ENCODE results near the gene PLCB1.

The PLCB1 gene

GRCh38 chr20:8296536-8296935 is 164.5 kb downstream of the PLCB1 start:
- DNase-seq (ENCODE audit: low read depth in 2 of 2, low spot score in 1 of 2): no peak

- no peak for DNase-seq (ENCODE audit: low read depth in 2 of 2, low spot score in 1 of 2)
Observed at GRCh38 chr20:8298426-8299043, 166.5 kb downstream of the PLCB1 start.

DNA sequence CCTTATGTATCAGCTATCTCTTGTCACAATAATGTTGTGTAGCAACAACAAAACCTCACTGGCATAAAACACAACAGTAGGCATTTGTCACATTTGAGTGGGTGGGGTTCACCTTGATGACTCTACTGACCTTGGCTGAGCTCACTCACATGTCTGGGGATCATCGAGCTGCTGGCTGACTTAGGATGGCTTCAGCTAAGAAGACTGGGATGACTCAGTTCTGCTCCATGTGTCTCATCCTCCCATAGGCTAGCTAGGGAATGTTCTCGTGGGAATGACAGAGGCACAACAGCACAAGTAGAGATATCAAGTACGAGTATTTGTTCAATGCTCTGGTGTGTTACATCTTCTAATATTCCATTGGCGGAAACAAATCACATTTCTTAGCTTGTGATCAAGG is 167.9 kb downstream of the PLCB1 start:
- DNase-seq (ENCODE audit: low read depth in 2 of 2, low spot score in 1 of 2): no peak

DNA sequence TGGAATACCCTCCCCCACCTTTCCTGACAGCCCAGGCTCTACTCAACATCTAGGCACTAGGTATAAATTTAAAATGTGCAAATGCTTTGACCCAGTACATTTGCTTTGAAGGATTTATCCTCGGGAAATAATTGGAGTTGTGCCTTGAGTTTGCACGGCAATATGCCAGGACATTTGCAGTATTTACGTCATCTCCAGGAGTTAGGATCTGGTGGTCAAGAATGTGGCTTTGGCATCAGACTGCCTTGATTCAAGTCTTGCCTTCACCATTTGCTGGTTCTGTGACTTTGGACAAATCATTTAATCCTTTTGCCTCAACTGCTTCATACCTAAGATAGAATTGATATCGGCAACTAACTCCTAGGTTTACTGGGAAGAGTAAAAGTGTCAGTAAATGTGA is 169.6 kb downstream of the PLCB1 start:
- DNase-seq (ENCODE audit: low read depth in 2 of 2, low spot score in 1 of 2): no peak

GRCh38 chr20:8303651-8304050 is 171.6 kb downstream of the PLCB1 start:
- no peak for DNase-seq (ENCODE audit: low read depth in 2 of 2, low spot score in 1 of 2)

GRCh38 chr20:8304124-8304816 is 172.2 kb downstream of the PLCB1 start:
- no peak for DNase-seq (ENCODE audit: low read depth in 2 of 2, low spot score in 1 of 2)

DNA sequence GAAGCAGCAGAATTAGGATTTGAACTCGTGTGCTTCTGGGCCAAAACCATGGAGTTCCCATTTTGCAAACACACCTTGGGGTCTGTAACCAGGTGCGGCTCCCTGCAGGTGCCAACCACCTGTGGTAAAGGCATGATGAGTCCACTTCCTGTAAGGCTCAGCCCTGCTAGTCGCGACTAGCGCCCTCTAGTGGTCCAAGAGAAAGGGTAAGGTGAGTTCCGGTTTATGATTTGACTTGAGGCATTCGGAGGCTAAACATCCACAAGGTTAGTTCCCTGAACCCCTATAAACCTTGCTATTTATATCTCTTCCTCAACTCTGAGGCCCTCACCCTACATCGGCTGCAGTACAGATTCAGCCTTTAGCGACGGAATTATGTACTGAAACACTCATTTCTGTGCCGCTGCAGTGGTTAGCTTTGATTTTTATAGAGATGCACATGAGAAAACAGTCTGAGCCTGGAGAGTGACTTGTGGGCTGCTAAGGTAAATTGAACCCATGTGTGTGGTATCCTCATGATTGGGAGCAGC is 173.4 kb downstream of the PLCB1 start:
- peak; percentile 27 to 38 for DNase-seq (ENCODE audit: low read depth in 2 of 2, low spot score in 1 of 2)

DNA sequence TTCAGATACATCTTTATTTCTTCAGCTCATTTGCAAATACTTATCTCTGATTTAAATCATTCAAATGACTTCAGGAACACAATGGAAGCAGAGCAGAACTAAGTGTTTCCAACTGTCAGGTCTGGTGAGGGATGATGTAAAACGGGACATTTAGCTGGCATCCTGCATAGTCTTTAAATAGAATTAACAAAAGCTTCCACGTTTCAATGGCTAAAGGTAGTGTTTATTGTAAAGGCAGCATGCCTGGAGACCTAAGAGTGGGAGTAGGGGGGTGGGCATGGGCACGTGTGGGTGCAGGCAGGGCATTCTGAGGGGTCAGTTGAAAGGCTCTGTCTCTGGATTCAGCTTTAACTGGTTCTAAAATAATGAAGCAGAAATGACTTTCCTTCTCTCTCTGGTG is 174.9 kb downstream of the PLCB1 start:
- no peak for DNase-seq (ENCODE audit: low read depth in 2 of 2, low spot score in 1 of 2)

DNA sequence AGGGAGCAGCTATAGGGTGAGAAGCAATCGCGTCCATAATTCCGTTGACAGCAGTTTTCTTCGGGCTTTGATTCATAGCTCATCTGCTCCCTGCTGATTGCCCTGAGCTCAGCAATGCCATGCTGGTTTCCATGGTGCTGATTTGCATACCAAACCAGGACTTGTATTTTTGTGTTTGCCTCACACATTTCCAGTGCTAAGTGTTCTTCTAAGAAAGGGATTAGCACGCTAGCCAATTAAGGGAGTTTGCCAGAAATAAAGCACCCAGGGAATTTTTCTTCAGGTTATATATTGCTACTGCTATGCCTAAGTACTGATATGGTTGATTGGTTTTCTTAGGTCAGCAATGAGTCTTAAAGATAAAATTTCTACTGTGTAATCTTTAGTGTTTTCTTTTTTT is 177.6 kb downstream of the PLCB1 start:
- no peak for DNase-seq (ENCODE audit: low read depth in 2 of 2, low spot score in 1 of 2)

GRCh38 chr20:8310618-8311017 is 178.6 kb downstream of the PLCB1 start:
- DNase-seq (ENCODE audit: low read depth in 2 of 2, low spot score in 1 of 2): no peak

DNA sequence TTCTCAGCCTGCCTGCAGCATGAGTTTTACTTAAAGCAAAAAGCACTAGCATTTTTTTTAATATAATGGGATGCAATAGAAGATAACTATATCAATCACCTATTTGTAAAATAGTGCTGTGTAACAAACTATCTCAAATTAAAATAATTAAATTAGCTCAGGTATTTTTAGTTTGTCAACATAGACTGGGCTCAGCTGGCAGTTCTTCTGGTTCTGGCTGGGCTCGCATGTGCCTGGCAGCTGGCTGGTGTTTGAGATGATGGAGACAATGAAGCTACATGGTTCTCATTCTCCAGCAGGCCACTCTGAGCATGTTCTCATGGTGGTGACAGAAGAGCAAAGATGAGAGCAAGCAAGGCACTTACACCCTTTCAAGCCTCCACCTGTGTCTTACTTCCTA is 181.0 kb downstream of the PLCB1 start:
- DNase-seq (ENCODE audit: low read depth in 2 of 2, low spot score in 1 of 2): no peak

DNA sequence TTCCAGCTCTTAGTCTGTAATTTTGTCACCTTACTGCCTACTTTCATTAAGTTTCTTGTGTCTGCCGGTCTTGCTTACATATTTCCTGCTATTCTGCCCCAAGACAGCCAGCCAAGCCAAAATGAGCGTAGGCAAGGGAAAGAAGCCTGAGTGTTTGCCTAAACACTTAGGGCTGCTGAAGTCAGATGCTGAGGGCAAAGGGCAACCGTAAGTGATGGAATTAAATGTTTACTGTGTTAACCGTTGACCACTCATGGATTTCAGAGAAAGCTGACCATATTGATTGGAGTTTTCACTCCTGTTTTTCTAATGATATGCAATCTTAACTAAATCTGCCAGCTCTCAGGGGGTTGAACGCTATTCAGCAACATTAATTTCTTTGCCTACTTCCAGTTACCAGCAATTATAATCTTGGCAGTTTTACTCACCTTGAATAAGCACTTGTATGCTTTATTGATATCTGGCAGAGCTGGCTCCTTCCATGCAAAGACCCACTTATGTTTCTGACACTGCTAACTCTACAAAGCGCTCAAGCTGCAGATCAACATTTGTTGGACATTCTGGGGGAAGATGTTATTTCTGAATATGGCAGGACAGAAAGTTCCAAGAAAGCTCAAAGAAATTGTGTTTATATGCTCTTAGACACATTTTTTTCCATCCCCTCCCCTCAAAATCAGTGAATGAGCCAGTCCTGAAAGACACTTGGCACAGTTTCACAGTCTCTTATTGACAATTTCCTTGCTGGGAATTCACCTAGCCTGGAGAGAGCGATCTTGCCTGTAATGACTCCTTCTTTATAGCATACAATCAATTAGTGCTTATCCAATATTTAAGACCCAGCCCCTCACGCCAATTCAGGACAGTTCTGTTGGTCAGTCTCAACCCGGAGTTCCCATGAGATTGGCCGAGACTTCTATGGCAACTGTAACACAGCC is 183.8 kb downstream of the PLCB1 start:
- DNase-seq (ENCODE audit: low read depth in 2 of 2, low spot score in 1 of 2): no peak

DNA sequence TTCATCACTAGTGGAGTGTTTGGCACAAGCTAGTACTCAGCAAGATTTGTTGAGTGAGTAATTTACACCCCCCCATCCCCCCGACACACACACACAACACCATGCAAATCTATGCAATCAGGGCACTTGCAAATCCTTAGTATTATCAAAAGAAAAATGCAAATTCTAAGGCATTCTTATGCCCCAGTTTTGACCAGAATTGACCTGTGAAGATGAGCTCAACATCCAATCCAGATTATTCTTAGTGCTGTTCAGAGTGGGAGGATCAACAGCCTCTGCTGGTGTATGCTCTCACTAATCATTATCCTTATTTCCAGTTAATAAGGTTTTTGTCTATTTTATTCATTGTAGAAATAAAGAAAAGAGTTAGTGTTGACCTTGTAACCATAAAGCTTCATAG is 185.4 kb downstream of the PLCB1 start:
- DNase-seq (ENCODE audit: low read depth in 2 of 2, low spot score in 1 of 2): no peak

- DNase-seq (ENCODE audit: low read depth in 2 of 2, low spot score in 1 of 2): no peak
Observed at GRCh38 chr20:8318965-8319625, 187.0 kb downstream of the PLCB1 start.

- DNase-seq (ENCODE audit: low read depth in 2 of 2, low spot score in 1 of 2): no peak
Observed at GRCh38 chr20:8320306-8320705, 188.2 kb downstream of the PLCB1 start.

- no peak for DNase-seq (ENCODE audit: low read depth in 2 of 2, low spot score in 1 of 2)
Observed at GRCh38 chr20:8321001-8321400, 188.9 kb downstream of the PLCB1 start.

GRCh38 chr20:8322662-8323217 is 190.7 kb downstream of the PLCB1 start:
- DNase-seq (ENCODE audit: low read depth in 2 of 2, low spot score in 1 of 2): no peak

GRCh38 chr20:8326191-8326590 is 194.1 kb downstream of the PLCB1 start:
- DNase-seq (ENCODE audit: low read depth in 2 of 2, low spot score in 1 of 2): no peak

GRCh38 chr20:8326899-8327298 is 194.8 kb downstream of the PLCB1 start:
- DNase-seq (ENCODE audit: low read depth in 2 of 2, low spot score in 1 of 2): no peak

DNA sequence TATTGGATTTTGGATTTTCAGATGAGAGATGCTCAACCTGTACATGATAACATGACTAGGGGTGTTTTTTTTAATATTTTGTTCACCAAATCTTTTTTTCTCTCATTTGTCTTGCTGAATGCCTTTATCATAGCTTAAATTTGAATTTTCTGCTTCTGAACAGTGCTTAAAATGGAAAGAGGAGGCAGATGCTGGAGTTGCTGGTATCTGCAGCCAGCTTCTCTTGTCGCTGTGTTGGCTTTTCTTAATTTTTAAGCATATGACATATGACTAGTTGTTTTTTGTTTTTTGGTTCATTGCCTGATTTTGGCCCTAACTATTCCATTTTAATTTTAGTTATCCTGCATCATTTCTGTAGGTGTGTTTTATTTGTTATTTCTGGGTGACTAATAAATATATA is 196.1 kb downstream of the PLCB1 start:
- DNase-seq (ENCODE audit: low read depth in 2 of 2, low spot score in 1 of 2): no peak

DNA sequence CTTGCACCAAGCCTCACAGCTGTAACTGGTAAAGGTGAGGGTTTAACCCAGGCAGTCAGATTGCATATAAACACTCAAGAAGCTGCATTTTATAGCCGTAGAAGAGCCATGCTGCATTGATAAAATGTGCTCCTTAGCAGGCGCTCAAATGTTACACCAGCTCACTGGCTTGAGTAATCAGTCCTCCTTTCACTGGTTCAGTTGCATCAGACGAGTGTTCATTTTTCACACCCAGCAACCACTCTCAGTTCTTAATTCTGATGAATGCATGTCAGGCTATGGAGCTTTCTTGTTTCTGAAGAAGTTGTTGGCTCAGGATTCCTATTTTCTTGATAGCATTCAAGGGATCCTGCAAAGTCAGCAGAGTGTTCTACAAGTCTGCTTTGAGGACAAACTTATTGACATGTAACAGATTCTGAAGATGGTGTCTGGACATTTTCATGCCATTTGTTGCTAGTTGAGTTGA is 198.3 kb downstream of the PLCB1 start:
- DNase-seq (ENCODE audit: low read depth in 2 of 2, low spot score in 1 of 2): no peak

All from stimulated activated CD8-positive, alpha-beta memory T cell treated with anti-CD3 and anti-CD28 coated beads, Interleukin-4, amount 100 ng/mL, for 4 hours (primary cell).